Activated B cell treated with CpG ODN at 0.5 μM for 24 hours (primary cell): ENCODE data around the gene ARHGAP15. TPM values are rescaled to one million over a fixed set of nuclear protein-coding genes. Genes with fewer than 3 reads are reported as not detected.

Experiments
- ATAC-seq: fragments of 200-7000 bp; cut with Tn5 transposase; one replicate; pipeline ENCODE4 v1.10.0; 2021; ENCODE audit warnings: low read depth, mild to moderate bottlenecking, moderate library complexity
- CTCF ChIA-PET: fragments of 350-600 bp; sonication (Branson Sonifier 250); formaldehyde crosslinking; loops from one replicate; lab custom pipeline; 2021; ENCODE audit warnings: antibody characterized with exemption; lab: Charles Lee
- POLR2A ChIA-PET: fragments of 350-600 bp; sonication (Branson Sonifier 250); formaldehyde crosslinking; loops from one replicate; lab custom pipeline; 2021; ENCODE audit warnings: antibody characterized with exemption; lab: Charles Lee
- DNase-seq: peaks from one replicate; pipeline ENCODE4 v3.0.0; 2022
- H3K27ac Mint-ChIP-seq: one replicate; pipeline ENCODE4 v1.8.0; 2020; ENCODE audit warnings: mixed read lengths
- H3K27me3 Mint-ChIP-seq: one replicate; pipeline ENCODE4 v1.8.0; 2021; ENCODE audit warnings: mixed read lengths
- H3K36me3 Mint-ChIP-seq: one replicate; pipeline ENCODE4 v1.8.0; 2021; ENCODE audit warnings: low read depth, mixed read lengths
- H3K4me1 Mint-ChIP-seq: one replicate; pipeline ENCODE4 v1.8.0; 2021; ENCODE audit warnings: mixed read lengths
- H3K4me3 Mint-ChIP-seq: one replicate; pipeline ENCODE4 v1.8.0; 2020; ENCODE audit warnings: mild to moderate bottlenecking, mixed read lengths
- H3K9me3 Mint-ChIP-seq: one replicate; pipeline ENCODE4 v1.8.0; 2020; ENCODE audit warnings: mixed read lengths
- intact Hi-C: fragments of 100-400 bp; cut with micrococcal nuclease; formaldehyde crosslinking; loops from one replicate; pipeline ENCODE4 v1.15.1; 2024
- total RNA-seq: library from RNA; stranded (reverse); gene quantifications from 2 replicates; pipeline ENCODE4 v1.2.3, GENCODE V29; 2022
- TF ChIP-seq, protein P1 (sequence below): fragments of 200-600 bp; IDR thresholded peaks from one replicate; pipeline ENCODE4 v1.8.0; 2022; ENCODE audit warnings: antibody characterized with exemption, mild to moderate bottlenecking

The ARHGAP15 gene
- total RNA-seq, 1 donor from 2014 or later = 112 TPM

DNA sequence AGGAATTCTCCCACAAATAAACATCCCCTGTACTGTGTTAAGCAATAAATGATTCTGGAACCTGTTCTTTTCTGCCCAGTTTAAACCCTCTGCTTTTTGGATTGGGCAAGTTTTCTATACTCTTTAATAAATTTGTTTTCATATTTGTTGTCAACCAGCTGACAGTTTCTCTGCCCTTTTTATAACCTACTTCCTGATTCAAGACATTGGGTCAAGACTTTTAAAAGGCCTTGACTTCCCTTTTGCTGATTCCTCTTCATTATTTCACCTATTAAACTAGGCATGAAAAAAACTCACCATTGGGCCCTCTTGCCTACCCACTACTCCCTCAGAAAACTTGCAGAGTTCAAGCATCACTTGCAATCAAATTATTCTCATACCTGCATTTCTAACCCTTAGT lies 459.5 kb downstream of the ARHGAP15 start:
- Mint-ChIP-seq H3K27me3 (no peaks in the 10 kb centered on the region), H3K4me3 (no peak overlapping the region), H3K36me3 (peaks cover 58% of the 10 kb centered on the region), H3K4me1 (peaks cover 16% of the 10 kb centered on the region), H3K9me3 (peaks cover 4% of the 10 kb centered on the region), H3K27ac (no peak overlapping the region)
- DNase-seq (no peak), ATAC-seq (no peak)
- ChIA-PET POLR2A (no interaction called here), CTCF (no interaction called here)
- TF ChIP-seq, protein P1, sequence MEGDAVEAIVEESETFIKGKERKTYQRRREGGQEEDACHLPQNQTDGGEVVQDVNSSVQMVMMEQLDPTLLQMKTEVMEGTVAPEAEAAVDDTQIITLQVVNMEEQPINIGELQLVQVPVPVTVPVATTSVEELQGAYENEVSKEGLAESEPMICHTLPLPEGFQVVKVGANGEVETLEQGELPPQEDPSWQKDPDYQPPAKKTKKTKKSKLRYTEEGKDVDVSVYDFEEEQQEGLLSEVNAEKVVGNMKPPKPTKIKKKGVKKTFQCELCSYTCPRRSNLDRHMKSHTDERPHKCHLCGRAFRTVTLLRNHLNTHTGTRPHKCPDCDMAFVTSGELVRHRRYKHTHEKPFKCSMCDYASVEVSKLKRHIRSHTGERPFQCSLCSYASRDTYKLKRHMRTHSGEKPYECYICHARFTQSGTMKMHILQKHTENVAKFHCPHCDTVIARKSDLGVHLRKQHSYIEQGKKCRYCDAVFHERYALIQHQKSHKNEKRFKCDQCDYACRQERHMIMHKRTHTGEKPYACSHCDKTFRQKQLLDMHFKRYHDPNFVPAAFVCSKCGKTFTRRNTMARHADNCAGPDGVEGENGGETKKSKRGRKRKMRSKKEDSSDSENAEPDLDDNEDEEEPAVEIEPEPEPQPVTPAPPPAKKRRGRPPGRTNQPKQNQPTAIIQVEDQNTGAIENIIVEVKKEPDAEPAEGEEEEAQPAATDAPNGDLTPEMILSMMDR = no peak
- intact Hi-C loops = no loop called here

DNA sequence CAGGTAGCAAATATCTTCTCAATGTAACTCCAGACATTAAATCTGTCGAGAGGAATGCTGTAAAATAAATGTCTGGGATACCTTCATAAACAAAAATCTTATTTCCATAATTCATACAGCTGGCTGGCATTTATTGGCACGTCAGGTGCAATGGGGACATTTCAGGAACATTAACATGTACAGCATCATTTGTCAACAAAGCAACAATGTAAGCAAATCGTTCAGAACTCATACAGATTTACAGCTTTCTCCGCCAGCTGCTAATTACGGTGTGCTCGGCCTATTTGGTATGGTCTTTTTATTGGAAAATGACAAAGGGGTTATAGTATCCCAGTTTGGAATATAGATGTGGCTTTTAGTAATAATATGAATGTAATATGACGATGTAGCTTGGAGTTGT lies 464.9 kb downstream of the ARHGAP15 start:
- H3K4me1 Mint-ChIP-seq = peaks cover under 1% of the 10 kb centered on the region
- no peaks in the 10 kb centered on the region for H3K9me3 Mint-ChIP-seq
- H3K27me3 Mint-ChIP-seq = no peaks in the 10 kb centered on the region
- H3K27ac Mint-ChIP-seq = no peak overlapping the region
- POLR2A ChIA-PET = no interaction called here
- DNase-seq (no peak), ATAC-seq (no peak)
- no peak overlapping the region for H3K4me3 Mint-ChIP-seq
- intact Hi-C loops = no loop called here
- CTCF ChIA-PET = no interaction called here
- peaks cover 54% of the 10 kb centered on the region for H3K36me3 Mint-ChIP-seq
- TF ChIP-seq, protein P1 = no peak

DNA sequence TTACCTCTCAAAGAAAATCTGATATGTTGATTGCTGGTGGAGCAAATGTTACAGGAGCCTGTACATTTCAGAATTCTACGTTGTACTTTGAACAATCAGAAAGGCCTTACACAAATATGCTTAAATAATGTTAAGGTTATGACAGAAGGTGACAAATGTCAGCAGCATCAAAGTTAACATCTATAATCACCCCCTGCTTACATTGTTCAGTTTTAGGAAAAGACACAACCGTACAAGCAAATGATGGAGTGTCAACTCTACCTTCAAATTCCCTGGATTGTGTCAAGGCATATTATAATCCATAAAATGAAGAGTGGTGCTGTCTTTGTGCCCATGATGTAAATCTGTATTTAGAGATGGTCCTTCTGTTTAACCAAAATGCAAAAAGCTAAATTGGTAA lies 465.5 kb downstream of the ARHGAP15 start:
- H3K9me3 Mint-ChIP-seq = no peaks in the 10 kb centered on the region
- H3K27ac Mint-ChIP-seq = no peak overlapping the region
- no peaks in the 10 kb centered on the region for H3K4me1 Mint-ChIP-seq
- intact Hi-C loops = no loop called here
- no peak overlapping the region for H3K4me3 Mint-ChIP-seq
- DNase-seq = no peak
- no peak for ATAC-seq
- TF ChIP-seq, protein P1 = no peak
- peaks cover 58% of the 10 kb centered on the region for H3K36me3 Mint-ChIP-seq
- CTCF ChIA-PET = no interaction called here
- POLR2A ChIA-PET = no interaction called here
- no peaks in the 10 kb centered on the region for H3K27me3 Mint-ChIP-seq

DNA sequence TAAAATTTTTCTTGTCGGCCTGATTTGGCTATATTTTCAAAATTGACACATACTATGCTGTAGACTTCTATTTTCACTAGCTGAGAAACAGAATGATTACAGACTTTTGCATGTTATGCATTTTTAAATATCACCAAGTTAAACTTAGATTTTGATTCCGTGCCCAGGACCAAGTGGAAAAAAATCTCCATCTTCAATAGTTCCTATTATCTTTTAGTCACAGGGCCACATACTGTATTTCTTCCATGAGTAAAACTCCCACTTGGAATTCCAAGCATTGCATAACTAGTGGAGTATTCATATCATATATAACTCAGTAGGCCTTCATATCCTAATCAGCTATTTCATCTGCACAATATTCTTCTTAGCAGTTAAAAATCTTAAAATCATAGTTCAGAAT lies 470.9 kb downstream of the ARHGAP15 start:
- Mint-ChIP-seq H3K4me3 (no peak overlapping the region), H3K9me3 (no peaks in the 10 kb centered on the region), H3K4me1 (no peaks in the 10 kb centered on the region), H3K36me3 (peaks cover 57% of the 10 kb centered on the region), H3K27ac (no peak overlapping the region), H3K27me3 (no peaks in the 10 kb centered on the region)
- POLR2A ChIA-PET = no interaction called here
- DNase-seq (no peak), ATAC-seq (no peak)
- intact Hi-C loops = no loop called here
- TF ChIP-seq, protein P1 = no peak
- CTCF ChIA-PET = no interaction called here

DNA sequence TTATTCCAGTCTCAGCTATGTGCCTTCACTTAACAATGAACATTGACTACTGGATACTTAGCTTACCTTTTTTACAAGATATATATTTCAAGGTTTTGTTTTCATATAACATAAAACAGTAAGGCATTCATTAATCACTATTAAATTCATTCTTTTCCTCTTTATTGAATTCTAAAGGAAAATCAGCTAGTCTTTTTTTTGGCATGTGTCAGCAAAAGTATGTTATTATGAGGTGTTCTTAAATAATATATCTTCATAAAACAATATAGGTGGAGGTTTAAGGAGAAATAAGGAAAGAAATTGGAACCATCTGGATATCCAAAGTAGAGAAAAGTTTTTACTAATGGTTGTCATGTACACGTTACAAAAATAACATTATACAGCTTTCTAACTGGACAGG lies 472.6 kb downstream of the ARHGAP15 start:
- Mint-ChIP-seq H3K4me3 (no peak overlapping the region), H3K27me3 (no peaks in the 10 kb centered on the region), H3K36me3 (peaks cover 55% of the 10 kb centered on the region), H3K9me3 (no peaks in the 10 kb centered on the region), H3K4me1 (no peaks in the 10 kb centered on the region), H3K27ac (no peak overlapping the region)
- CTCF ChIA-PET = interaction anchor here (0.5 kb wide), 1 partner anchor 14 kb away, joined by 3 read pairs; no protein-coding TSS in a partner anchor
- ATAC-seq (no peak), DNase-seq (no peak)
- intact Hi-C loops = no loop called here
- TF ChIP-seq, protein P1 = no peak
- POLR2A ChIA-PET = no interaction called here
